ENCODE data around the gene NCL.

NCL gene

DNA sequence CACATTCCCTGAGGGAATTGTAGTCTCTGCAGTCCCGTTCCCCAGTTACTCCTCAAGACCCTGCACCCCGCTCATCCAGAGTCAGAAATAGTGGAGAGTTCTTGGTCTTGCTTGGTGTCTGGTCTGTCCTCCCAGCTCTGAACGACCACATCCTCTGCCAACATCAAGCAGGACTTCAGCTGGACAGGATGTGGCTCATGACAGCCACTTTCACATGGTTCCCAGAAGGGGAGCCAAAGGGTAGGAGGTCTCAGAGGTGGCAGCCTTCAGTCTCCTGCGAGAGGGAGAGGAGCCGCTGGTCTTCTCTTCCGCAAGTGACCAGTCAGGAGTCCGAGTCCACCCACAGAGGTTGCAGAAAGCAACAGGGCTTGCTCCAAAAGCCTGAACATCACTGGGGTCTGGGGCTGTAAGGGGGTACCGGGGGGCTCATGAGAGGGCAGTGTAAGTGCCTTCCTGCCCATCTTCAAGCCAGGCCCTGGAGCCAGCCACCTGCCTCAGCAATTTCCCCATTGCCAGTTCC, 38.9 kb downstream of the NCL start:
- TF ChIP-seq, protein P1, sequence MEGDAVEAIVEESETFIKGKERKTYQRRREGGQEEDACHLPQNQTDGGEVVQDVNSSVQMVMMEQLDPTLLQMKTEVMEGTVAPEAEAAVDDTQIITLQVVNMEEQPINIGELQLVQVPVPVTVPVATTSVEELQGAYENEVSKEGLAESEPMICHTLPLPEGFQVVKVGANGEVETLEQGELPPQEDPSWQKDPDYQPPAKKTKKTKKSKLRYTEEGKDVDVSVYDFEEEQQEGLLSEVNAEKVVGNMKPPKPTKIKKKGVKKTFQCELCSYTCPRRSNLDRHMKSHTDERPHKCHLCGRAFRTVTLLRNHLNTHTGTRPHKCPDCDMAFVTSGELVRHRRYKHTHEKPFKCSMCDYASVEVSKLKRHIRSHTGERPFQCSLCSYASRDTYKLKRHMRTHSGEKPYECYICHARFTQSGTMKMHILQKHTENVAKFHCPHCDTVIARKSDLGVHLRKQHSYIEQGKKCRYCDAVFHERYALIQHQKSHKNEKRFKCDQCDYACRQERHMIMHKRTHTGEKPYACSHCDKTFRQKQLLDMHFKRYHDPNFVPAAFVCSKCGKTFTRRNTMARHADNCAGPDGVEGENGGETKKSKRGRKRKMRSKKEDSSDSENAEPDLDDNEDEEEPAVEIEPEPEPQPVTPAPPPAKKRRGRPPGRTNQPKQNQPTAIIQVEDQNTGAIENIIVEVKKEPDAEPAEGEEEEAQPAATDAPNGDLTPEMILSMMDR (IDR thresholded peaks at IDR 0.05), result no peak

DNA sequence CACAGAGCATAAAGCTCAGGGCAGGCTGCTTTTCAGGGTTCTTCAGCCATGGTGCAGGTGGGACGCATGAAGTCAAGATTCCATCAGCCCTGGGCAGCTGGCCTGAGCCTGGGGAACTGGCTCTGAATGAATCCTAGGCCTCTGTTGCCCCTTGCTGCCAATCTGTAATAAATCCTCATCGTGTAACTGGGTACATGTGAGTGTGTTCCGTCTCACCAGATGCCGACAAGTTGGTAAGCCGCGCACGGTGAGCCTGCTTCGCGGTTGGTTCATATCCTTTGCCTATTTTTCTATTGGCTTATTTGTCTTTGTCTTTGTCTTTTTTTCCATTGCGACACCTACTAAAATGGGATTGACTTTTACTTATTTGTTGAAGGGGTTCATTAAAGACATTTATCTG, 41.1 kb downstream of the NCL start:
- TF ChIP-seq, protein P1 (IDR thresholded peaks at IDR 0.05), result no peak

DNA sequence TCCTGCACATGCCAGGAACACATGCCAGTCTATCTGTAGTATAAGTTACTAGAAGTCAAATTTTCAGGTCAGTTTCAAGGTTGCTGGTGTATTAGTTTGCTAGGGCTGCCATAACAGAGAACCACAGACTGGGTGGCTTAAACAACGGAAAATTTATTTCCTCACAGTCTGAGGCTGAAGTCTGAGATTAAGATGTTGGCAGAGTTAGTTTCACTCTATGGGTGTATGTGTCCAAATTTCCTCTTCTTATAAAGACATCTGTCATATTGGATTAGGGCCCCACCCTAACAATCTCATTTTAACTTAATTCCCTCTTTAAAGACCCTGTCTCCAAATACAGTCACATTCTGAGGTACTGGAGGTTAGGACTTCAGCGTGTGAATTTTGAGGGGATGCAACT, 42.2 kb downstream of the NCL start:
- TF ChIP-seq, protein P1 (IDR thresholded peaks at IDR 0.05), result no peak

DNA sequence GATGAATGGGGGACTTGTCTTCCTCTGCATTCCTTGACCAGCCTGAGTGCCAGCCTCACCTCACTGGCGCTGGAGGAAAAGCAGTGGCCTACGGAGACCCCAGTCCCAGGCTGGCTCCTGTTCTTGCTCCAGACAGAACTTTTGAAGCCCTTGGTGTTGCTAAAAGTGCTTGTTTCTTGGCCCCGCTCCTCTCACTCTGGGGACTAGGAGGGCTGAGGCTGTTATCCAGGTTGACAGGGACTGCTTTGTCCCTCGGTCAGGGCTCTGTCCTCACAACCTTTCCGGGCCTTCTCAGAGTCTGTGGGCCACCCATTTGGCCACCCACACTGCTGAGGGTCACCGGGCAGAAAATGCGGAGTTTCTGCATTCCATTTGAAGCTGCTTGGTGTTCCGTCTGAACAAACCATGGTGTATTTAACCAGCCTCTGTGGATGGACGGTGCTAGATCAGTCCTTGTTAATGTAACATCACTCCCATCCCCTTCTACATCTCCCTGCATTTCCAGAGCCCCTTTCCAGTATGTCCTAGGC, 43.2 kb downstream of the NCL start:
- TF ChIP-seq, protein P1 (IDR thresholded peaks at IDR 0.05), result no peak

DNA sequence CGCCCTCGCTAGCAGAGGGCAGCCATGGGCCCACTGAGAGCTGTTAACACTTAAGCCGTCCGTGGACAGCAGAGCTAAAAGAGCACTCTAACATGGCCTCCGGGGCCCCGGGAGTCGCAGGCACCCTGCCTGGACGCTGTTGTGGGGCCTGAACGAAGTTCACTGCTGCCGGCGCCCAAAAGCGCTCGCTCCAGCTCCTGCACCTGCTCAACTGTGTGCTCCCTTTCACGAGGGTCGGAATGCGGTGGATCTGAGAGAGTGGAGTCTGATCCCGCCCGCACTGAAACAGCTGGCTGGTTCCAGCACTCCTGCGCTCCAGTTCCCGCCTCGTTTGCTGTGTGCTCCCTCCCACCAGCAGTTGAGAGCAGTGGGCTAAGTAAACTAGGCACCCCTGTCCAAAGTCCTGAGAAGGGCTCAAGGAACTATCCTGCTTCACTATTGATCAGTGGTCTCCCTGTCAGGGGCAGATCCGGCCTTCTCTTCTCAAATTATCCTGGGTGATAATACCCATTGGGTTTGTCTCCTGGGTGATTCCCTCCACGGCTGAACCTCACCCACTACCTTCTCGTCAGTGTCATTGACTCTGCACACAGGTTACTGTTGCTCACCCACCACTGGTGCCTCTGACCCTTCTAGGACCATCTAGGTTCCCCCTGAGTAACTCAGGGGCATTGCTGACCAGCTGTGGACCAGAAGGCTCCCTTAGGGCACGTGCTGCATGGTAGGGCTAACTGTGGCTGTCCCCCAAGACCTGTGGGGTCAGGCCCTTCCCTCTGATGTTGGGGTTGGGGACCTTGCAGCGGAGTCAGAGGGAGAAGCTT, 45.3 kb downstream of the NCL start:
- TF ChIP-seq, protein P1 (IDR thresholded peaks at IDR 0.05), result no peak

DNA sequence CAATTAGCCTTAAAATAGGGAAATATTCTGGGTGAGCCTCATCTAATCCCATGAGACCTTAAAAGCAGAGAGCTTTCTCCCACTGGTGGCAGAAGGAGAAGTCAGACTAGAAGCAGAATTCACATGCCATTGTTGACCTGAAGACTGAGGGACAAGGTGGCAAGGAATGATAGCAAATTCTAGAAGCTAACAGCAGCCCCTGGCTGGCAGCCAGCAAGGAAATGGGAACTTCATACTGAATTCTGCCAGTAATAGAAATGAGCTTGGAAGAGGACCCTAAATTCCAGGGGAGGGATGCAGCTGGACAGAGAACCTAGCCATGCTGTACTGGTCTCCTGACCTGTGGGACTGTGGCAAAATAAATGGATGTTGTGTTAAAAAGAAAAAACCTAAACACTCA, 49.3 kb downstream of the NCL start:
- TF ChIP-seq, protein P1 (IDR thresholded peaks at IDR 0.05), result no peak

DNA sequence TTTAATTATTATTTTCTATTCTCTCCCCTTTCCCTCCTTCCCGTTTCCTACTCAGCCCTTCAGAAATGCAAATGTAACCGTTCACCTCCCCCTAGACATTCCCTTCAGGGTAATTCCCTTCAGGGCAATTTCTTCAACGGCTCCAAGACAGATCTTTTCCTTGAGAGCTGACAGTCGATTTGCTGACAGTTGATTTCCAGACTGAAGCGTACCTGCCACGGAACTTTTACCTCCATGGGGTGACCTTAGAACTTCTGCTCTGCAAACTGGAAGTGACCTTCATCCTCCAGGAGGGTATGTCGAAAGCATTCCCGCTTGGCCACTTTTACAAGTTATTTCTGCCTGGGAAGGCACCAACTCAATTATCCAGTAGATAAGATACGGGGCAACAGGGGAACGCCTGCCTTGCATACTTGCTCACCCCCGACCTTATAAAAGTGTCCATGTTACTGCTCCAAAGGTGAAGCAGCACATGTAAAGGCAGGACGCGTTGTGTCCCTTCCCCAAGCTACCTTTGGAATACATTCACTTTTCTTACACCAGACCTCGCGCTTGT, 50.3 kb downstream of the NCL start:
- TF ChIP-seq, protein P1 (IDR thresholded peaks at IDR 0.05), result no peak

All from LNCAP (cell line).